Measurements from ENCODE around the gene RTN4RL1. TPM values are rescaled to one million over a fixed set of nuclear protein-coding genes. Genes with fewer than 3 reads are reported as not detected.

RTN4RL1 gene
- total RNA-seq, 1 experiment from 2014 or later: 0.22 TPM

- Histone ChIP-seq H3K14ac (ENCODE audit: insufficient read depth, low read length) (no peak overlapping the region), H3K4ac (ENCODE audit: low read depth, low read length) (no peak overlapping the region), H4K20me1 (ENCODE audit: control insufficient read depth, insufficient read depth, insufficient read length) (no peaks in the 10 kb centered on the region), H2BK12ac (ENCODE audit: insufficient read length, low read depth, low read length) (no peak overlapping the region), H4K91ac (ENCODE audit: insufficient read length, low read depth, low read length) (no peak overlapping the region), H2AK5ac (ENCODE audit: insufficient read length, low read length) (no peak overlapping the region), H3K9me3 (ENCODE audit: control insufficient read depth, low read depth, low read length) (no peaks in the 10 kb centered on the region), H3K9ac (ENCODE audit: extremely low read depth, insufficient read length, low read length) (no peak overlapping the region), H4K5ac (ENCODE audit: insufficient read length, low read depth, low read length) (no peak overlapping the region), H2BK20ac (ENCODE audit: low read depth, low read length, poor library complexity, severe bottlenecking) (no peak overlapping the region), H2BK15ac (ENCODE audit: low read depth, low read length) (no peak overlapping the region), H3K79me2 (ENCODE audit: insufficient read depth, low read length) (no peaks in the 10 kb centered on the region), H2AFZ (ENCODE audit: low read length) (no peak overlapping the region), H3K27me3 (ENCODE audit: insufficient read depth, low read length) (no peaks in the 10 kb centered on the region), H3K4me1 (ENCODE audit: insufficient read depth, low read length) (no peaks in the 10 kb centered on the region), H2BK120ac (ENCODE audit: low read depth, low read length, poor library complexity, severe bottlenecking) (no peak overlapping the region), H3K4me2 (ENCODE audit: insufficient read depth, insufficient read length, low read length) (no peak overlapping the region), H3T11ph (ENCODE audit: low read length) (no peak overlapping the region), H3K18ac (ENCODE audit: insufficient read length, low read depth, low read length) (no peak overlapping the region), H4K8ac (replicated peaks; ENCODE audit: insufficient read length, low read depth, low read length) (no peak overlapping the region), H2BK5ac (ENCODE audit: insufficient read length, low read length) (no peak overlapping the region), H3K27ac (ENCODE audit: insufficient read length, low read depth, low read length) (no peak overlapping the region), H3K79me1 (ENCODE audit: insufficient read depth, low read depth, low read length, poor library complexity, severe bottlenecking) (no peaks in the 10 kb centered on the region), H3K23me2 (ENCODE audit: insufficient read length, low read depth, low read length, poor library complexity, severe bottlenecking) (no peaks in the 10 kb centered on the region), H3K56ac (ENCODE audit: insufficient read length, low read depth, low read length) (no peak overlapping the region), H3K23ac (ENCODE audit: insufficient read length, low read depth, low read length) (no peak overlapping the region)
- Mint-ChIP-seq H3K4me1 (peaks cover 22 to 35% of the 10 kb centered on the region in 2 experiments), H3K27me3 (ENCODE audit: low read depth) (peaks cover 48% of the 10 kb centered on the region), H3K9me3 (no peaks in the 10 kb centered on the region), H3K4me3 (no peak overlapping the region; a peak in 1 of 5 replicates), H3K36me3 (ENCODE audit: insufficient read depth in 1 of 3, low read depth in 3 of 3) (no peaks in the 10 kb centered on the region), H3K27ac (peak overlapping the region in 1 of 3 experiments; percentile 91; a peak in 1 of 7 replicates)
- no peak for DNase-seq
- TF ChIP-seq CTCF (conservative IDR thresholded peaks at IDR 0.05): no peak
- WGBS (ENCODE audit: extremely low coverage, insufficient read length, low lambda C conversion rate): no CpG with 5 or more reads among the region's 21 CpGs
These were observed 59.4 kb downstream of the RTN4RL1 start for GRCh38 chr17:1965556-1966273.

Data from H9 (cell line).